Endodermal cell (in vitro differentiated cells): Measurements from ENCODE around the gene SDK1. TPM values are rescaled to one million over a fixed set of nuclear protein-coding genes. Genes with fewer than 3 reads are reported as not detected.

Source experiments
- DNase-seq: peaks from one replicate; pipeline ENCODE4 v3.0.0-alpha.2; 2017
- H3K27ac ChIP-seq: 2 replicates; pipeline ENCODE4 v1.5.1; 2013; ENCODE audit warnings: mild to moderate bottlenecking, low read depth, low read length, moderate library complexity
- H3K27me3 ChIP-seq: 2 replicates; pipeline ENCODE4 v1.6.1; 2013; ENCODE audit warnings: mild to moderate bottlenecking, low read length, moderate library complexity; ENCODE audit not compliant: insufficient read depth, control insufficient read depth, poor library complexity, severe bottlenecking
- H3K36me3 ChIP-seq: 2 replicates; pipeline ENCODE4 v1.7.0; 2013; ENCODE audit warnings: mild to moderate bottlenecking, low read length, moderate library complexity; ENCODE audit not compliant: control insufficient read depth, insufficient read depth
- H3K4me1 ChIP-seq: one replicate; pipeline ENCODE4 v1.7.0; 2013; ENCODE audit warnings: low read length; ENCODE audit not compliant: control insufficient read depth, insufficient read depth
- H3K4me3 ChIP-seq: 2 replicates; pipeline ENCODE4 v1.5.1; 2013; ENCODE audit warnings: mild to moderate bottlenecking, low read length, moderate library complexity
- H3K9ac ChIP-seq: 2 replicates; pipeline ENCODE4 v1.6.1; 2013; ENCODE audit warnings: mild to moderate bottlenecking, low read length, moderate library complexity; ENCODE audit not compliant: poor library complexity, severe bottlenecking; ENCODE audit errors: extremely low read depth
- H3K9me3 ChIP-seq: 2 replicates; pipeline ENCODE4 v1.6.1; 2013; ENCODE audit warnings: mild to moderate bottlenecking, low read length, moderate library complexity; ENCODE audit not compliant: control insufficient read depth
- H3K27ac Mint-ChIP-seq: 2 replicates; pipeline ENCODE4 v1.8.0; 2020; ENCODE audit warnings: mixed read lengths
- H3K27me3 Mint-ChIP-seq: 2 replicates; pipeline ENCODE4 v1.8.0; 2021; ENCODE audit warnings: mild to moderate bottlenecking, mixed read lengths; ENCODE audit not compliant: insufficient read depth
- H3K36me3 Mint-ChIP-seq: 2 replicates; pipeline ENCODE4 v1.8.0; 2020; ENCODE audit warnings: low read depth, mixed read lengths
- H3K4me1 Mint-ChIP-seq: 2 replicates; pipeline ENCODE4 v1.8.0; 2020; ENCODE audit warnings: mixed read lengths
- H3K4me3 Mint-ChIP-seq: 2 replicates; pipeline ENCODE4 v1.8.0; 2020; ENCODE audit warnings: mild to moderate bottlenecking, moderate library complexity, mixed read lengths
- H3K9me3 Mint-ChIP-seq: 2 replicates; pipeline ENCODE4 v1.8.0; 2020; ENCODE audit warnings: mild to moderate bottlenecking, mixed read lengths
- WGBS, 2 experiments: methylation state at CpG; one replicate each; pipeline versions ENCODE4 v1.1.5 to v1.1.7; 2013; ENCODE audit warnings: missing lambda C conversion rate in 2 of 2, mixed read lengths in 1 of 2; ENCODE audit not compliant: insufficient coverage in 1 of 2, insufficient read length in 1 of 2; 5-methylcytosine and 5-hydroxymethylcytosine counted together
- total RNA-seq, 2 donors: library from RNA; stranded (reverse); fragmentation: NEBNext Ultra II Directional in 1 of 2; extraction: Animal tissue kit (Norgen Biotek cat#: 25700) in 1 of 2; gene quantifications; 2 replicates in 1 of 2; 3 replicates in 1 of 2; pipeline ENCODE4 v1.2.1, GENCODE V29; 2021
- TF ChIP-seq, protein P1 (sequence below): fragments of 200-600 bp; sonication (generic); conservative IDR thresholded peaks from 2 replicates; pipeline ENCODE4 v1.5.0; 2021; ENCODE audit warnings: antibody characterized with exemption, mild to moderate bottlenecking

The SDK1 gene
- total RNA-seq, 2 donors from 2014 or later, result 22.7 to 23.1 TPM

DNA sequence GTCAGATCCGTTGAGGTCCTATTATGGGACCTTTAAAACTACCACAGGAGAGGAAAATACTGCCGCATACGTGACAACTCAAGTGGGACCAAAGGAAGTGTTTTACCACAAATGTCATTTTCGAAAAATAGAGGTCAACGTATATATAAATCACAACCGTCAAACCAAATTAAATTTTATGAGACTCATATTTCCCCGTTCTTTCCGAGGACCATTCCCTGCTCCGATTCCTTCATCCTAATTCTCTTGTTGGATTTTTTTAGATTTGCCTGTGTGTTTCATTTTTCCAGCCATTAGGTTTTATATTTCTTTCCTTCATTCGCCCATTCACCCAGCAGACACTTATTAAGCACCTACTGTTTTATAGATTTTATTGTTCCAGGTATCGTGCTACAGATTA is 797.1 kb downstream of the SDK1 start:
- H3K4me3 ChIP-seq, result no peak overlapping the region
- H3K27me3 ChIP-seq, result no peaks in the 10 kb centered on the region
- Mint-ChIP-seq H3K27me3 (peaks cover 2% of the 10 kb centered on the region), H3K9me3 (peaks cover 3% of the 10 kb centered on the region), H3K4me3 (no peak overlapping the region), H3K4me1 (peaks cover 4% of the 10 kb centered on the region), H3K27ac (no peak overlapping the region), H3K36me3 (peaks cover under 1% of the 10 kb centered on the region)
- no peak overlapping the region for H3K27ac ChIP-seq
- WGBS, 2 experiments, result 91 to 92% methylated on average over 9 to 11 of the region's 11 CpGs
- no peaks in the 10 kb centered on the region for H3K4me1 ChIP-seq
- no peaks in the 10 kb centered on the region for H3K9me3 ChIP-seq
- H3K9ac ChIP-seq, result no peak overlapping the region
- TF ChIP-seq, protein P1, sequence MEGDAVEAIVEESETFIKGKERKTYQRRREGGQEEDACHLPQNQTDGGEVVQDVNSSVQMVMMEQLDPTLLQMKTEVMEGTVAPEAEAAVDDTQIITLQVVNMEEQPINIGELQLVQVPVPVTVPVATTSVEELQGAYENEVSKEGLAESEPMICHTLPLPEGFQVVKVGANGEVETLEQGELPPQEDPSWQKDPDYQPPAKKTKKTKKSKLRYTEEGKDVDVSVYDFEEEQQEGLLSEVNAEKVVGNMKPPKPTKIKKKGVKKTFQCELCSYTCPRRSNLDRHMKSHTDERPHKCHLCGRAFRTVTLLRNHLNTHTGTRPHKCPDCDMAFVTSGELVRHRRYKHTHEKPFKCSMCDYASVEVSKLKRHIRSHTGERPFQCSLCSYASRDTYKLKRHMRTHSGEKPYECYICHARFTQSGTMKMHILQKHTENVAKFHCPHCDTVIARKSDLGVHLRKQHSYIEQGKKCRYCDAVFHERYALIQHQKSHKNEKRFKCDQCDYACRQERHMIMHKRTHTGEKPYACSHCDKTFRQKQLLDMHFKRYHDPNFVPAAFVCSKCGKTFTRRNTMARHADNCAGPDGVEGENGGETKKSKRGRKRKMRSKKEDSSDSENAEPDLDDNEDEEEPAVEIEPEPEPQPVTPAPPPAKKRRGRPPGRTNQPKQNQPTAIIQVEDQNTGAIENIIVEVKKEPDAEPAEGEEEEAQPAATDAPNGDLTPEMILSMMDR, result no peak
- no peaks in the 10 kb centered on the region for H3K36me3 ChIP-seq
- no peak for DNase-seq

DNA sequence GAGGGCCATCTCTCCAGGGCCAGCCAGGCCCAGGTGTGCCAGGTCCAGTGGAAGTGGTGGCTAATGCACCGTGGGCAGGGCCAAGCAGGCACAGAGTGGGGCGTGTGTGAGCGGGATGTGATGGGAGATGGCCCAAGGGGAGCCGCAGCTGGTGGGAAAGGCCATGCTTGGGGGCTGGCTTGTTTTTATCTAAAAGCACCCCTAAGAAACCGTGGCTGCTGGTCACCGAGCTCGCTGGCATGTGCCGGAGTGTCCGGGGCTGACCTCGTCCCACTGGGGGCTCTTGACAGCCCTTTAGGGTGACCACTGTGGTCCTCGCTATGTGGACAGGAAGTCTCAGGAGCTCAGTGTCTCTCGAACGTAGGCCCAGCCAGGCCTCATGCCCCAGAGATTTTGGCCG is 798.6 kb downstream of the SDK1 start:
- DNase-seq, result no peak
- Histone ChIP-seq H3K27me3 (no peaks in the 10 kb centered on the region), H3K27ac (no peak overlapping the region), H3K4me3 (no peak overlapping the region), H3K9ac (no peak overlapping the region), H3K36me3 (no peaks in the 10 kb centered on the region), H3K4me1 (no peaks in the 10 kb centered on the region), H3K9me3 (no peaks in the 10 kb centered on the region)
- Mint-ChIP-seq H3K36me3 (peaks cover 4% of the 10 kb centered on the region), H3K27me3 (no peaks in the 10 kb centered on the region), H3K27ac (no peak overlapping the region), H3K9me3 (peaks cover 7% of the 10 kb centered on the region), H3K4me3 (no peak overlapping the region), H3K4me1 (peaks cover 8% of the 10 kb centered on the region)
- 92 to 93% methylated on average over 10 to 14 of the region's 14 CpGs for WGBS, 2 experiments
- TF ChIP-seq, protein P1, result no peak

DNA sequence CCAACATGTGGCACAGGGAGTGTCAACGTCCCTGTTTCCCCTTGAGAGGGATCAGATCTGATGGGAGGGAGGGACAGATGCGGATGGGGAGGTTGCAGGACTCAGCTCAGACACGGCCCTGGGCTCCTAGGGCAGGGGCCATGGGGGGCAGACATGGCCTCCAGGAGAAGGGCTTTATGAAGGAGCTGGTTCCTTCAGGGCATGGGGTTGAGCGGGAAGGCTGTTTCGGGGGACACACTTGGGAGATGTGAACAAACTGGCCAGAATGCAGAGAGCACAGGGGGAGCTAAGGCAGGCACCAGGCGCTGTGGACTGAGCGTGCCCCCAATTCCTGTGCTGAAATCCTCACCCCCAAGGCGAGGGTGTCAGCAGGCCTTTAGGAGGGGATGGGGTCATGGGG is 799.1 kb downstream of the SDK1 start:
- Mint-ChIP-seq H3K4me3 (no peak overlapping the region), H3K36me3 (peaks cover 4% of the 10 kb centered on the region), H3K9me3 (peaks cover 7% of the 10 kb centered on the region), H3K4me1 (peaks cover 8% of the 10 kb centered on the region), H3K27me3 (no peaks in the 10 kb centered on the region), H3K27ac (no peak overlapping the region)
- H3K4me1 ChIP-seq, result no peaks in the 10 kb centered on the region
- TF ChIP-seq, protein P1, result no peak
- no peaks in the 10 kb centered on the region for H3K27me3 ChIP-seq
- no peaks in the 10 kb centered on the region for H3K9me3 ChIP-seq
- no peaks in the 10 kb centered on the region for H3K36me3 ChIP-seq
- H3K9ac ChIP-seq, result no peak overlapping the region
- DNase-seq, result no peak
- no peak overlapping the region for H3K27ac ChIP-seq
- WGBS, 2 experiments, result 90 to 94% methylated on average over 3 to 8 of the region's 8 CpGs
- no peak overlapping the region for H3K4me3 ChIP-seq
